GM18858 (cell line): ENCODE results near the gene SEC23B.
"Not testable (repeated sequence)": the region's sequence is repeated elsewhere in the genome, so short reads cannot be mapped to it uniquely, and the experiment has no call there.

Experiments
- ATAC-seq: cut with Tn5 transposase; IDR thresholded peaks from one replicate; pipeline ENCODE4 v1.9.1; 2021; ENCODE audit not compliant: unreplicated experiment

Gene SEC23B

DNA sequence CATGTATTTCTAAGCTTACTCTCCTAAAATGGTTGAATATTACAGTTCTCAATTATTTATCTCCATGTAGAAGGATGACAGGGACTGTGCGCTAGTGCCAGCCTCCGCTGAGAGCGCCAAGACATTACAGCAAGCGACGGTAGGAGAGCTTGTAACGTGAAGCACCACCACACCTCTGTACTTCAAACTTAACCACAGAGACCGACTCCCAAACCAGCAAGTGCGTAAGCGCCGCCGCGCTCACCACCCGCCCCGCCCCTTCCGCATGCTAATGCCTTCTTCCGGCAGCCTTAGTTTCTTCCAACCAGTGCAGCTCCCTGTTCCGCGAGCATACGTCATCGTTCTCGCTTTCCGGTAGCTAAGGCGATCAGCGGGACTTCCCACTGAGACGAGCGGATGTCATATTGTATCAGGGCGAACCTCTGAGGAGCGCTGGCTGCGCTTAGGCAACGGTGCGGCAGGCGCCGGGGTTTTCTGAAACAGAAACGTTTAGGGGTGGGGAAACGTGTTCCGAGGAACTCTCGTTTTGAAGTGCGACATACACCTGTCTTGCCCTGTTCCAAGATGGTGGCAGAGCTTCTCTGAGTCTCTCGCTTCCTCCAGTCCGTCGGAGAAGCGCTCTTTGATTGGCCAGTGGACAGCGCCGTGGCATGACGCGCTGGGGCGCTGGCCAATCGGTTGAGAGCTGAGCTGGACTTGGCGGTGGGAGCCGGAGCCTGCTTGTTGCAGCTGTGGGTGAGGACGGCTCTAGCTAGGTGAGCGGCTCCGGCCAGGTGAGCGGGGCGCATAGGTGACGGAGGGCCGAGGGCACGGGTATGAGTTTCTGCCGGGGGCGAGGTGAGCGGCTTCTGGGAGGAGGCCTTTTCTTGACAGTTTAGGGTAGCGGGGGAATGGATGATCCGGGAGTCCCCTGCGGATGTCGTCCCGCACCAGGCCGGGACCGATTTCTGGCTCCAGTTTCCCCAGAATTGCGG lies at the start of gene SEC23B:
SEC23B (plus strand) TSS at position 723 of the 974 bp plus-strand sequence. CDS start 2,896 bp downstream, outside the sequence.
- ATAC-seq = peak; percentile 87

DNA sequence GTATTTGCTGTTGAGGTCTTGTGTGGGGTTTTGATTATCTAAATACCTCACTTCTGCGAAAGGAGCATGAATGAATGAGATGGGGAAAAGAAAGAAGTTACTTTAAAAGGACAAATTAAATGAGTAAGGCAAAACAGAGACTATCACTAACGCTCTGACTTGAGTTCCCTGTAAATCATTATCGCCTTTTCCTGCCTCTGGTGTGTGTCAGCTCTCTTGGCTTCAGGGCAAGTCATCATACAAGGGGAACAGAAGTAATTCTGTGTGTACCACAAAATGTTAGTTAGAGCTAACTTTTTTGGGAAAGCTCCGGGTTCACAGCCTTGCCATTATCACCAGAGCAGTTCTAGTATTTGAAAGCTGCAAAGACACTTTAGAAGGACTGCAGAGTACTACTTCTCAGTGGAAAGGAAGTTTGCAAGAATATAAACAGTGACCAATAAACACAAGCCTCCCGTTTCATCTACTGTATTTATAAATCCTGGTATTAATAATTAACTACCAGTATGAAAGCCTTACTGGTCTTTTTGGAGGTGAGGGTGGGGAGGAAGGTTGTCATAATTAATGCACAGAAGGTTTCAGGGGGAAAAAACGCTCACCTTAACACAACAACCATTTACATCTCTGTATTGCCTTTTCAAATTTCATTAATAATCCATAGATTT lies 42.1 kb upstream of the SEC23B start:
- ATAC-seq = no peak

DNA sequence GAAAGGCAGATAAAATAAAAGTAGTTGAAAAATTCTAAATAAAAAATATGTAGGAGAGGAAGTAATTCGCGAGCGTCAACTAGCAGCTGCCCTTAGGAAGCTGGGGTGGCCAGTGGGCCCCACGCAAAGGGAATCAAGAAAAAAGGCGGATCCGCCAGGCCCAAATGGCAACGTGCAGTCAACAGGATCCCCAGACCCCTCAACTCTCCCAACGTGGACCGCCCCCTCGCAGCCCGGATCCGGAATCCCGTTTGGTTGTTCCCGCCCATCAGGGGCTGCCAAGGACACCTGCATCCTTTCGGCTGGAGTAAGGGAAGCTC lies 41.2 kb upstream of the SEC23B start:
- no peak for ATAC-seq

DNA sequence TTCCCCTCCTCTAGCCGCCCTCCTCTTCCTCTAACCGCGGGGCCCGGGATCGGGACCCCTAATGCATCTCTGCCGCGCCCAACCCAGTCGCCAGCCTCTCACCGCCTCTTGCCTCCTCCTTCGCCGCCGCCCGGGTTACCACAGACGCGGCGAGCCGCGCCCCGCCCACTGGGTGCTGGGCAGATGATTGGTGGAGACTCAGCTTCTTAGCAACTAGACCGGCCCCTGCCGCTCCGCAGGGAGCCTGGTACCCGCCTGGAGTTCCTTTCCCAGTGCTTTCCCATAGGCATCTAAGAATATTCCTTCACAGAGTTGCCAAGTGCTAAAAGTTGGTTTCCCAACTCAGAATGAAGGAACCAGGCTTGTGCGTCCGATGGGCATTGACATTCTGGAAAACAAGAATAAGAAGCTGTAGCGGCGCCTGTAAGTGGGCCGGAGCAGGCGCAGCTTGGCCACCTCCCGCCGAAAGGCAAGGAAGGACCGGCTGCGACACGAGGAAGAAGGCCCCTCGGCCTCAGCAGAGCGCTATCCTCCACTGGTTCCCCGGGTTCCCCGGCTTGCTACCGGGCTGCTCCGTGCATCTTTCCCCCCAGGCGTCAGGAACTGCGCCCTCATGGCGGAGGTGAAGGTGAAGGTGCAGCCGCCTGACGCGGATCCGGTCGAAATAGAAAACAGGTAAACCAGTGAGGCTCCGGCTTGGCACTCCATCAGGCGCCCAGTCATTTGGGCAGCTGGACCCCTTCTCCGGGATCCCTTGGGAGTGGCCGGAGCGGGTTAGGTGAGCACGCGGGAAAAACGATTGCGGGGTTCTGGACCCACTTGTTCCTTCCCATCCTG lies 40.6 kb upstream of the SEC23B start, which contains the start of the genes DZANK1 and POLR3F:
DZANK1 (minus strand) TSS at position 137 of the 837 bp plus-strand sequence. CDS start 1,672 bp downstream, outside the sequence.
POLR3F (plus strand) TSS at position 497 of the 837 bp plus-strand sequence; CDS start at position 614, 117 bp downstream.
- peak; percentile 96 for ATAC-seq

DNA sequence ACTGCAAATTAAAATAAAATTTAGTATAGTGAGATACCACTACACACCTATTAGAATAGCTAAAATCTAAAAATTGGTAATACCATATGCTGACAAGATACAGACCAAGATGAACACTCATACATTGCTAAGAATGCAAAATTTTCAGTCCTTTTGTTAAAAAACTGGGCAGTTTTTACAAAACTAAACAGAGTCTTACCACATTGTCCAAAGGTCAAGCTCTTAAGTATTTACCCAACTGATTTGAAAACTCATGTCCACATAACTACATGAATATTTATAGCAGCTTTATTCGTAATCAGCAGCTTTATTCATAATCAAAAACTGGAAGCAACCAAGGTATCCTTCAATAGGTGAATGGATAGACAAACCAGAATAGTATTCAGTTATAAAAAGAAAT lies 30.5 kb upstream of the SEC23B start:
- ATAC-seq = no peak

DNA sequence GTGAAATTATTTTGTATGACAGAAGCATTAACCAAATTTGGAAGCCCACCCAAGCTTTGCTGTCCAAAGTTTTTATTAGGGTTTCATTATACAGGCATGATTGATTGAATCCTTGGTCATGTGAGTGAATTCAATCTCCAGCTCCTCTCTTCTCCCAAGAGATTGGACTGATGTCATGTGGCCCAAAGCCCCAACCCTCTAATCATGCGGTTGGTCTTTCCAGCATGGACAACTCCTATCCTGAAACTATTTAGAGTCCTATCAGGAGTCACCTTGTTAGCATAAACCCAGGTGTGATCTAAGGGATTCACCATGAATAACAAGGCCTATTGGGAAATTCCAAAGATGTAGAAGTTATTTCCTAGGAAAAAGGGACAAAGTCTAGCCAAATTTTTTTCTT lies 29.9 kb upstream of the SEC23B start:
- ATAC-seq = no peak

DNA sequence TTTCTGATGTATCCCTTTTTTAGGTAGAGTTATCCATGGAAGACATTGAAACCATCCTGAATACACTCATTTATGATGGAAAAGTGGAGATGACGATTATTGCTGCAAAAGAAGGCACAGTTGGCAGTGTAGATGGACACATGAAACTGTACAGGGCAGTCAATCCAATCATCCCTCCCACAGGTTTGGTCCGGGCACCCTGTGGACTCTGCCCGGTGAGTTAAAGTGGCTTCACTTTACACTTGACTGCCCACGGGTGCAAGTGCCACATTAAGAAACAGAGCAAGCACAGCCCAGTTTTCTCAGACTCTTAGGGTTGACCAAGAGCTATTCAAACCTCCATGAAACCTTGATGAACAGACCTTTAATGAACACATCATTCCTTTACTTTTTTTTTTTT lies 26.1 kb upstream of the SEC23B start:
- no peak for ATAC-seq

DNA sequence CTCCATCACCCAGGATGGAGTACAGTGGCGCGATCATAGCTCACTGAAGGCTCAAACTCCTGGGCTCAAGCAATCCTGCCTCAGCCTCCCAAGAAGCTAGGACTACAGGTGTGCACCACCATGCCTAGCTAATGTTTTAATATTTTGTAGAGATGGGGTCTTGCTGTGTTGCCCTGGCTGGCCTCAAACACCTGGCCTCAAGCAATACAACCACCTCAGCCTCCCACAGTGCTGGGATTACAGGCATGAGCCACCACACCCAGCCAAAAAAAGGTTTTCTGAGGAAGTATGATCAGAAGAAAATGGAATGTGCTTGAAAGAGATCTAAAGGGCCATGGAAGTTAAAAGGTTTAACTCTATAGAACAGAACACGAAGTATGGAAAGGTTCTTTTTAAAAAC lies 19.4 kb upstream of the SEC23B start:
- no peak for ATAC-seq

DNA sequence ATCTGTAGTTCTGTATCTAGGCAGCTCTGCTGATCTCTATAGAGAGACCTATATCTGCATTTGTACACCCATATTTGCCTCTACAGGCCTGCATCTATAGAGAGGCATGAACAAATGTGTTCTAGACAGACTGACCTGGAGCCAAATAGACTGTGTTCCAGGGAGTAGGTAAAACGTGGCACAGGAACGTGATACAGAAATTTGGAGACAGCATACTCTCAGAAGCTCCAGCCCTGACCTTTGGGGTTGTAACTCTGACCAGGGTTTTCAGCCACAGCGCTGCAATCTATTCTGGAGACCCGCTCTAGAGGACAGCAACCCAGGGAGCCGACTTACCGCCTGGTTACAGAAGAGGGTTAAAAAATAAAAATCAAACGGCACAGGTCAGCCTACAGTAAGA lies 11.7 kb upstream of the SEC23B start:
- ATAC-seq = no peak

DNA sequence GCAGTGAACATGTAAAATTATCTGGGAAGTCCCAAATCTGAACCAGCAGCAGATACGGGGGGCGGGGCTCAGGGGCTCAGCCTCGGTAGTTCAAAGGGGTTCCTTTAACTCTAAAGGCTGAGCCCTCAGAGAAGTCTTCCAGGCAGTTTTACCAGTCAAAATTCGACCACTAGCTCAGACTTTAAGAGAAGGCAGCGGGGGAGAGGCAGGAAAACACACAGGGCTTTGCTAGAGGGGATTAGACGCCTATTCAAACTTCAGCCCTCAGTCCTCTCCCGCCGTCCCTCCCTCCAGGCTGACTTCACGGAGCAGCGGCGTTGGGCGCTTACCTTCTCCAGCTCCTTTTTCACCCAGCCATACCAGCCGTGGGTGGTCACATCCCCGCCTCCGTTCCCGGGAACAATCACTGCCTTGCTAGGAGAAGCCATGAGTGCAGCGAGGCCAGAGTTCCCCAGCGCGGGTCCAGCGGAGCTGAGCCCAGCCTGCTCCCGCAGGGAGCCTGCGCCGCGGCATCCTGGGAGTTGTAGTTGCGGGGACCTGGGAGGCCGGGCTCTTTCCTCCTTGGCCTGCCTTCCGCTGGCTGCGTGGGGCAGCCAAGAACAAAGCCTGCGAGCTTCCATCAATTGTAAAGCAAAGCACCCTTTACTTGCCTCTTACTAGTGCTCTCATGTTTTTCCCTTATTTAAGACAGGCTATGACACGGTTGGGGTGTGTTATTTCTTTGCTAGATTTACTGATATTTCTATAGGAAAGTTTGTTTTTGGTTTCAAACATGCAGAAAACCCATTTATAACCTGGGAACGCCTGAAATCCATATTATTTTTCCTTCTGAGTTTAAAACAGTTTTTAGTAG lies 10.8 kb upstream of the SEC23B start, which contains the start of gene RBBP9:
RBBP9 (minus strand) TSS at position 486 of the 853 bp plus-strand sequence; CDS start at position 428, 58 bp downstream.
- peak; percentile 93 for ATAC-seq

DNA sequence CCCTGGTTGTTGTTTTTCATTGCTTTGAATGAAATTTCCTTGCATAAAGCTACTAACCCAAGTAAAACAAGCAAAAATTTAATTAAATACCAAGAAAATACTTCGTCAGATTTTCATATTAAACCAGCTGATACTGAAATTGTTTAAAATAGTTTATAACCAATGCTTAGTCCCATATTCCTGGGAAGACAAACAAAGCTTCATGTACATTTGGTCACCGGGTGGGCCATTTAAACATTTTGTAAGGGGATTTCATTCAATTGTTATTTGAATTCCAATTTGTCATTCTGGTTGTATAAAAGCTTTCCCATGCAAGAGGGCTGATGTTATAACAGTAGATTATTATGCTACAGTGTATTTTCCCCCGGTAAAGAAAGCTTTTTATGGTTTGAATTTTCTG lies 10.1 kb upstream of the SEC23B start:
- ATAC-seq = no peak

DNA sequence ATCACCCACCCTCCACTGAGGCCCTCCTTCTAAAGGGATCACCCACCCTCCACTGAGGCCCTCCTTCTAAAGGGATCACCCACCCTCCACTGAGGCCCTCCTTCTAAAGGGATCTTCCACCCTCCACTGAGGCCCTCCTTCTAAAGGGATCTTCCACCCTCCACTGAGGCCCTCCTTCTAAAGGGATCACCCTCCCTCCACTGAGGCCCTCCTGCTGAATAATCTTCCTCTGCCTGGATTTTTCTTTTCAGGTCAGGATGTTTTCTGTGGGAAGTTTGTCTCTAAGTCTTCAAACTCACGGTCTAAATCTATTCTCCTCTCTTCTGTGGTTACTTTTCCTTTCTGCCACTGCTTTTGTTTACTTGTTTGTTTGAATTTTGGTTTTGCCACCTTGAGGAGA lies 6.1 kb upstream of the SEC23B start:
- not testable (repeated sequence) for ATAC-seq

DNA sequence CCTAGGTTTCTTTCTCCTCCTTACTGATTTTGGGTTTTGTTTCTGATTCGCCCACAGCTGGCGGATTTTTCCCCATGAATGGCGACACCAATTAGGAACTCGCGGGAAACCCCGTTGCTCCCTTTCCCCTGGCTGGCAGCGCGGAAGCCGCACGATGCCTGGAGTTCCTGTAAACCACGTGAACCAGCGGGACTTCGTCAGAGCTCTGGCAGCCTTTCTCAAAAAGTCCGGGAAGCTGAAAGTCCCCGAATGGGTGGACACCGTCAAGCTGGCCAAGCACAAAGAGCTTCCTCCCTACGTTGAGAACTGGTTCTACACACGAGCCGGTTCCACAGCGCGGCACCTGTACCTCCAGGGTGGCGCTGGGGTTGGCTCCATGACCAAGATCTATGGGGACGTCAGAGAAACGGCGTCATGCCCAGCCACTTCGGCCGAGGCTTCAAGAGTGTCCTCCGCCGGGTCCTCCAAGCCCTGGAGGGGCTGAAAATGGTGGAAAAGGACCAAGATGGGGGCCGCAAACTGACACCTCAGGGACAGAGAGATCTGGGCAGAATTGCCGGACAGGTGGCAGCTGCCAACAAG lies 3.2 kb upstream of the SEC23B start:
- no peak for ATAC-seq

DNA sequence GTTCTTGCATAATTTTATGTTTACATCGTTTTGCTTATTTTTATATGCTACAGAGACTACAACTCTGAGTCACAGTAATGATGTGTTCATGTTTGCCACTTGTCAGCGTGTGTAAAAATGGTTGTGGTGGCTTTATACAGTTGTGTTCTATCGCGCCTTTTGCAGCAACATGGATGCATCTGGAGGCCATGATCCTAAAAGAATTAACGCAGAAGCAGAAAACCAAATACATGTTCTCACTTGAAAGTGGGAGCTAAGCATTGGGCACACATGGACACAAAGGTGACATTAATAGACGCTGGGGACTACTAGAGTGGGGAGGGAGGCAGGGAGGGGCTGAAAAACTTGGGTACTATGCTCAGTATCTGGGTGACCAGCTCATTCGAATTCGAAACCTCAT lies 996 bp upstream of the SEC23B start:
- ATAC-seq = no peak

DNA sequence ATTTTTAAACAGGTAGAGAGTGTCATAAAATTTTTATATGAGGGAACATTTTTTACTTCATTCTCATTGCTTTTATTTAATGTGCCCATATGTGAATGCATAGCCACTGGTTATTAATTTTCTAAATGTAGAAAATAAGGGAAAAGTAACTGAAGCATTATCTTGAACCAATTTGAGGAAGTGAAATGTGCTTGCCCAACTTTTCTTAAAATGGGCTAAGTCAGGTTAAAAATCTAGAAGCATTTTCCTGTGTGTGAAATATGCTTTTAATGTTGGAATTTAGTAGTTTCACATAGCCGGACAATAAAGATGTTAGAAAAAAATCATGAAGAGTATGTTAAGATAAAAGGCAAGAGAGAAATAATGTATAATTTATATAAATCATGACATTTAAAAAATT lies 3.8 kb downstream of the SEC23B start:
- no peak for ATAC-seq

DNA sequence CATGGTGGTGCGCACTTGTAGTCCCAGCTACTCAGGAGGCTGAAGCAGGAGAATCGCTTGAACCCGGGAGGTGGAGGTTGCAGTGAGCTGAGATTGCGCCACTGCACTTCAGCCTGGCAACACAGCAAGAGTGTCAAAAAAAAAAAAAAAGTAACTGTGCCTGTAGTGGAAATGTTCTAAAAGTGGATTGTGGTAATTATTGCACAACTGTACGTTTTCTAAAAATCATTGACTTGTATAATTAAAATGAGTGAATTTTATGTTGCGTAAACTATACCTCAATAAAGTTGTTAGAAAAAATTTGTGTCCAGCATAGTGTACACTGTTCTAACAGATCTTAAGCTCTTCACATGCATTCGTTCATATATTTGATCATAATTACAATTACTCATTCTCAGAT lies 5.5 kb downstream of the SEC23B start:
- no peak for ATAC-seq

DNA sequence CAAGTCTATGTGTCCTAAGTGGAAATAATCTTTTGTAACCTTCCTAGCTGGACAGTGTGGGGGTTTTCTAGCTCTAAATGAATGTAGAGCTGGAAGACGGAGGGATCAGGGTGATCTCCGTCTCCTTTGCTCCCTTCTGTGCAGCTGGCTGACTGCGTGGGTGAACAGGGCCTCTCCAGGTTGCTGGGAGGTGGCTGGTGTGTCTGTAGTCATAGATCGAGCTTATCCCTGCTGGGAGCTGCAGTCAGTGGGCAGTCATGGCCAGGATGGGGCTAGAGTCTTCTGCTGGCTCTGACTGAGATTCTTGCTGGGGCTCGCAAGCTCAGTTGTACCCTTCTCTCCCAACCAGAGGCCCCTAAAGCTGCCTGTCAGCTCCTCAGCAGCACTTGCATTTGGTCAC lies 6.4 kb downstream of the SEC23B start:
- no peak for ATAC-seq

DNA sequence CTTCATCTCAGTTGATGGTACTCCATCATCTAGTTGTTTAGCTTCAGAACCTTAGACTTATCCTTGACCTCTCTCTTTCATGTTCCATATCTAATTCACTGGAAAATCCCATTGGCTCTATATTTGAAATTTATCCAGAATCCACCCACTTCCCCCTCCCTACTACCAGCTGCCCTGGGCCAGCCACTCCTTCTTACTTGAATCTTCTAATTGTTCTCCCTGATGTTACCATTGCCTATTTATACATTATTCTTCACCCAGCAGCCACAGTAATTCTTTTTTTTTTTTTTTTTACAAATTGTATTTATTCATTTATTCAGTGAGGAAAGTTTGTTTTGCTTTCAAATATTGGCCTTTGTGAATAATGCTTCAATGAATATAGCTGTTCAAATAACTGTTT lies 8.2 kb downstream of the SEC23B start:
- ATAC-seq = no peak

DNA sequence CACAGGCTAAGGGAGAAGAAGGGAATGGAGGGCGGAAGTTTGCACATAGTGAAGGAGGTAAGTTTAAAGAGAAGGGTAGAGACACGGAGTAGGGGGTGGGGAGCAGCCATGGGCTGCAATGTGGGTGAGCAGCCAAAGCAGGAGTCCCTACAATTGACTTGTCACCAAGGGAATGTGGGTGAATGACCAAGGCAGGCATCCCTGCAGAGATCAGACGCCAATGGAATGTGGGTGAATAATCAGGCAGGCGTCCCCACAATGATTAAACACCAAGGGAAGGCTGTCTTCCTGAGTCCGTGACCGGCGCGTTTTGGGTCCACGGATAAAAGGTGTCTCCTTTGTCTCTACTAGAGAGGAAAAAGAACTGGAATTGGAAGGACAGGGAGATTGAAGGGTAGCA lies 14.3 kb downstream of the SEC23B start:
- ATAC-seq = not testable (repeated sequence)

DNA sequence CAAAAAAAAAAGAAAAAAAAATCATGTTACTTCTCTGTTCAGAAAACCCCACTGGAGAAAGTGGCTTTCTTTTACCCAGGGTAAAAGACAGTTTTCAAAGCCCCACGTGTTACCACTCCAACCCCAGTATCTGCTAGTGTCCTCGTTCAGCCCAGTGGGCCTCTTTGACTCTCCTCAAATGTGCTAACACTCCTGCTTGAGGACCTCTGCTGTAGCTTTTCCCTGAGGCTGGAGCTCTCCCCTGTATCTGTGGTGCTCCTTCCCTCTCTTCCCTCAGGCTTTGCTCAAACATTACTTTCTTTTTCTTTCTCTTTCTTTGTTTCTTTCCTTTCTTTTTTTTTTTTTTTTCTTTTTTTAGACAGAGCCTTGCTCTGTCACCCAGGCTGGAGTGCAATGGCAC lies 15.3 kb downstream of the SEC23B start:
- no peak for ATAC-seq
